GM12878 (cell line): ENCODE measurements around the gene SYT8. TPM values are rescaled to one million over a fixed set of nuclear protein-coding genes. Genes with fewer than 3 reads are reported as not detected.

ENCODE experiments used
- ATAC-seq: fragments of 200-7000 bp; cut with Tn5 transposase; 3 replicates; pipeline ENCODE4 v1.9.1; 2020; ENCODE audit warnings: mild to moderate bottlenecking, moderate library complexity
- BruUV-seq: library from RNA; stranded (reverse); fragments of 400-500 nt; replicated peaks from 2 replicates; lab custom pipeline; 2021; lab: Mats Ljungman, UMichigan
- CTCF ChIA-PET: fragments of 300-600 bp; sonication (Branson Sonifier 250); formaldehyde crosslinking; extraction: SDS; loops from one replicate; lab custom pipeline; 2021; ENCODE audit warnings: inconsistent platforms; lab: Yijun Ruan, JAX
- POLR2A ChIA-PET: fragments of 350-600 bp; formaldehyde crosslinking; extraction: SDS; loops from one replicate; lab custom pipeline; 2021; ENCODE audit warnings: inconsistent platforms; lab: Charles Lee
- RAD21 ChIA-PET: fragments of 300-600 bp; sonication (Branson Sonifier 250); formaldehyde crosslinking; loops from one replicate; lab custom pipeline; 2023; ENCODE audit warnings: antibody characterized with exemption; ENCODE audit not compliant: unreplicated experiment; lab: Charles Lee
- SMC1A ChIA-PET: fragments of 300-600 bp; sonication (Branson Sonifier 250); formaldehyde crosslinking; loops from one replicate; lab custom pipeline; 2023; ENCODE audit not compliant: unreplicated experiment, uncharacterized antibody; lab: Charles Lee
- DNase-seq: peaks from one replicate; pipeline ENCODE4 v3.0.0-alpha.2; 2011; ENCODE audit warnings: low read depth, low spot score
- FAIRE-seq: peaks from 3 replicates; lab custom pipeline; 2011; peaks lifted over from hg19 to GRCh38; lab: Jason Lieb, UNC
- H2AFZ ChIP-seq: 2 replicates; pipeline ENCODE4 v1.6.0; 2011; ENCODE audit warnings: low read depth, low read length, control low read depth; ENCODE audit not compliant: control insufficient read depth
- H3K27ac ChIP-seq: 2 replicates; pipeline ENCODE4 v1.5.1; 2011; ENCODE audit warnings: control low read depth; ENCODE audit not compliant: control insufficient read depth, insufficient read depth
- H3K27me3 ChIP-seq, 2 experiments: replicated peaks in 1 of 2; 2 replicates each; pipeline versions ENCODE4 v1.6.0 to v1.6.1; 2011; ENCODE audit warnings: low read length in 1 of 2; ENCODE audit not compliant: control insufficient read depth in 2 of 2, insufficient read depth in 2 of 2
- H3K36me3 ChIP-seq, 2 experiments: 2 replicates each; pipeline ENCODE4 v1.5.1; 2011; ENCODE audit warnings: low read length in 1 of 2; ENCODE audit not compliant: control insufficient read depth in 2 of 2, insufficient read depth in 2 of 2
- H3K4me1 ChIP-seq: 2 replicates; pipeline ENCODE4 v1.6.1; 2011; ENCODE audit warnings: mild to moderate bottlenecking, low read length, moderate library complexity, mixed read lengths; ENCODE audit not compliant: control insufficient read depth, insufficient read depth
- H3K4me2 ChIP-seq: 2 replicates; pipeline ENCODE4 v1.6.0; 2011; ENCODE audit warnings: control low read depth; ENCODE audit not compliant: control insufficient read depth, insufficient read depth
- H3K4me3 ChIP-seq: fragments of 200-600 bp; sonication (generic); 2 replicates; pipeline ENCODE4 v1.5.1; 2016
- H3K79me2 ChIP-seq: 2 replicates; pipeline ENCODE4 v1.6.0; 2011; ENCODE audit warnings: low read length; ENCODE audit not compliant: control insufficient read depth, insufficient read depth
- H3K9ac ChIP-seq: 2 replicates; pipeline ENCODE4 v1.8.0; 2011; ENCODE audit warnings: low read length, control low read depth, mixed read lengths; ENCODE audit not compliant: control insufficient read depth, insufficient read depth
- H3K9me3 ChIP-seq: replicated peaks from 3 replicates; pipeline ENCODE4 v1.5.1; 2011; ENCODE audit warnings: mild to moderate bottlenecking, low read length; ENCODE audit not compliant: control insufficient read depth, insufficient read depth
- H4K20me1 ChIP-seq: 2 replicates; pipeline ENCODE4 v1.6.0; 2011; ENCODE audit not compliant: control insufficient read depth, insufficient read depth
- IKZF2 ChIP-seq, 2 experiments: fragments of 450-650 bp; IDR thresholded peaks; 2 replicates each; pipeline ENCODE4 v1.6.1; 2017; ENCODE audit warnings: mild to moderate bottlenecking in 2 of 2, moderate library complexity in 2 of 2
- MTA3 ChIP-seq: IDR thresholded peaks from 2 replicates; pipeline ENCODE4 v1.6.1; 2012; ENCODE audit warnings: low read length, inconsistent platforms, borderline replicate concordance
- NR2F1 ChIP-seq: fragments of 450-650 bp; conservative IDR thresholded peaks from 2 replicates; pipeline ENCODE4 v1.6.1; 2017; ENCODE audit warnings: mild to moderate bottlenecking
- PAX5 ChIP-seq: IDR thresholded peaks from 2 replicates; pipeline ENCODE4 v1.6.1; 2011; ENCODE audit warnings: low read depth, low read length, borderline replicate concordance
- POLR2AphosphoS5 ChIP-seq: IDR thresholded peaks from 2 replicates; pipeline ENCODE4 v1.6.1; 2011; ENCODE audit warnings: mild to moderate bottlenecking, low read length, inconsistent platforms
- PRDM15 ChIP-seq: fragments of 450-650 bp; formaldehyde crosslinking; IDR thresholded peaks from 2 replicates; pipeline ENCODE4 v1.4.0; 2020; ENCODE audit warnings: mild to moderate bottlenecking, moderate library complexity
- SMC3 ChIP-seq: IDR thresholded peaks from 2 replicates; pipeline ENCODE4 v1.6.1; 2011; ENCODE audit warnings: low read length, improper control_type of control experiment, borderline replicate concordance
- ZNF384 ChIP-seq: IDR thresholded peaks from 2 replicates; pipeline ENCODE4 v1.6.1; 2012; ENCODE audit warnings: low read depth, mild to moderate bottlenecking, low read length, improper control_type of control experiment, borderline replicate concordance
- ZNF687 ChIP-seq: fragments of 450-650 bp; IDR thresholded peaks from 2 replicates; pipeline ENCODE4 v1.6.1; 2017; ENCODE audit warnings: mild to moderate bottlenecking, moderate library complexity
- in situ Hi-C: fragments of 300-500 bp; cut with MboI; formaldehyde crosslinking; loops from 9 replicates; pipeline ENCODE4 v1.14.3; 2018; ENCODE audit warnings: mixed read lengths
- intact Hi-C: fragments of 100-400 bp; cut with micrococcal nuclease; formaldehyde crosslinking; loops from one replicate; pipeline ENCODE4 v1.14.2; 2022; ENCODE audit not compliant: unreplicated experiment
- polyA plus RNA-seq, 11 experiments: library from polyadenylated mRNA; depleted of rRNA in 4 of 11; unstranded in 6 of 11; stranded (reverse) in 5 of 11; fragments of >200 nt; fragmentation: Nextera tagmentation in 4 of 11; fragmentation: Illumina TruSeq in 1 of 11; extraction: Ambion mirVana in 4 of 11; extraction: Trizol in 1 of 11; gene quantifications; 1 replicate in 1 of 11; 2 replicates in 10 of 11; pipeline versions ENCODE4 v1.2.1 to v1.2.3, GENCODE V29; 2011 to 2016; ENCODE audit warnings: inconsistent platforms in 2 of 11, missing spikeins in 2 of 11, low read depth in 1 of 11
- total RNA-seq, 4 experiments: library from RNA; depleted of rRNA in 3 of 4; stranded (reverse); fragments of >200 nt in 3 of 4; fragmentation: Illumina TruSeq in 1 of 4; extraction: Trizol in 1 of 4; gene quantifications; 2 replicates each; pipeline versions ENCODE4 v1.2.1 to v1.2.3, GENCODE V29; 2013 to 2021
- TF ChIP-seq, protein P1 (sequence below): fragments of 450-650 bp; IDR thresholded peaks from 2 replicates; pipeline ENCODE4 v1.6.1; 2016; ENCODE audit warnings: mild to moderate bottlenecking

The SYT8 gene
- total and polyA plus RNA-seq, 10 of the 15 experiments (the other 5 are each of a cell fraction or from before 2014, with no cell fraction given) = 0.44 TPM; not detected in 9

DNA sequence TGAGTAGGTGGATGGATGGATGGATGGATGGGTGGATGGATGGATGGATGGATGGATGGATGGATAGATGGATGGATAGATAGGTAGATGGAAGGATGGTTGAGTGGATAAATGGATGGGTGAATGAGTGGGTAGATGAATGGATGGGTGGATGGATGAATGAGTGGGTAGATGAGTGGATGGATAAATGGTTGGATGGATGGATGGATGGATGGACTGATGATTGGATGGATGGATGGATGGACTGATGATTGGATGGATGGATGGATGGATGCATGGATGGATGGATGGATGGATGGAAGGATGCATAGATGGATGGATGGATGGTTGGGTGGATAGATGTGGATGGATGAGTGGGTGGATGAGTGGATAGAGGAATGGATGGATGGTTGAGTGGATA lies 13.2 kb upstream of the SYT8 start:
- intact Hi-C loops (no loop called here), in situ Hi-C loops (loop anchor here (5.0 kb wide), 2 partner anchors 124 to 331 kb away; partner anchors contain the start of gene KRTAP5-6)
- ChIA-PET POLR2A (no interaction called here), RAD21 (no interaction called here), SMC1A (interaction anchor here (1.6 kb wide), 1 partner anchor 129 kb away, joined by 4 read pairs; no protein-coding TSS in a partner anchor), CTCF (interaction anchor here (1.6 kb wide), 1 partner anchor 180 kb away, joined by 4 read pairs; no protein-coding TSS in a partner anchor)
- Histone ChIP-seq H3K79me2 (no peaks in the 10 kb centered on the region), H3K9me3 (no peaks in the 10 kb centered on the region; the same call in 2 of the 3 replicates), H3K27ac (no peak overlapping the region), H3K4me2 (no peak overlapping the region), H3K4me1 (no peaks in the 10 kb centered on the region), H3K4me3 (no peak overlapping the region), H3K36me3 (no peaks in the 10 kb centered on the region), H3K9ac (no peak overlapping the region), H2AFZ (no peak overlapping the region), H3K27me3 (peaks cover 0 to 2% of the 10 kb centered on the region in 2 experiments; a peak in 2 of 4 replicates), H4K20me1 (no peaks in the 10 kb centered on the region)
- DNase-seq (no peak), FAIRE-seq (no peak), ATAC-seq (no peak)
- TF ChIP-seq SMC3 = no peak
- TF ChIP-seq PRDM15 (CRISPR knock-in tag) = no peak
- no peak for TF ChIP-seq ZNF384
- TF ChIP-seq IKZF2 (IDR thresholded peaks at IDR 0.05) = no peak
- TF ChIP-seq ZNF687 = no peak
- no peak for TF ChIP-seq PAX5
- TF ChIP-seq, protein P1, sequence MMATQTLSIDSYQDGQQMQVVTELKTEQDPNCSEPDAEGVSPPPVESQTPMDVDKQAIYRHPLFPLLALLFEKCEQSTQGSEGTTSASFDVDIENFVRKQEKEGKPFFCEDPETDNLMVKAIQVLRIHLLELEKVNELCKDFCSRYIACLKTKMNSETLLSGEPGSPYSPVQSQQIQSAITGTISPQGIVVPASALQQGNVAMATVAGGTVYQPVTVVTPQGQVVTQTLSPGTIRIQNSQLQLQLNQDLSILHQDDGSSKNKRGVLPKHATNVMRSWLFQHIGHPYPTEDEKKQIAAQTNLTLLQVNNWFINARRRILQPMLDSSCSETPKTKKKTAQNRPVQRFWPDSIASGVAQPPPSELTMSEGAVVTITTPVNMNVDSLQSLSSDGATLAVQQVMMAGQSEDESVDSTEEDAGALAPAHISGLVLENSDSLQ = no peak
- TF ChIP-seq MTA3 = no peak
- no peak for TF ChIP-seq POLR2AphosphoS5
- no peak for TF ChIP-seq NR2F1
- no TSS peak for BruUV-seq
